Body of pancreas (tissue), 4 donors: ENCODE data around the gene KCNJ4. TPM values are rescaled to one million over a fixed set of nuclear protein-coding genes. Genes with fewer than 3 reads are reported as not detected.

ENCODE experiments used
- ATAC-seq: fragments of 150-250 bp; one replicate; pipeline ENCODE4 v1.9.1; 2016
- DNase-seq, 4 donors: peaks; one replicate each; pipeline ENCODE4 v3.0.0-alpha.2; 2019
- H3K27ac ChIP-seq, 4 donors: fragments of 200-600 bp; sonication (generic); 1 replicate in 3 of 4; 2 replicates in 1 of 4; pipeline versions ENCODE4 v1.5.1 to v1.6.1; 2016 to 2019; ENCODE audit warnings: mild to moderate bottlenecking in 1 of 4, mixed read lengths in 1 of 4, moderate library complexity in 1 of 4
- H3K27me3 ChIP-seq, 2 donors: fragments of 200-600 bp; sonication (generic); one replicate each; pipeline ENCODE4 v1.6.0; 2016; ENCODE audit warnings: mild to moderate bottlenecking in 1 of 2
- H3K36me3 ChIP-seq, 2 donors: fragments of 200-600 bp; sonication (generic); replicated peaks in 1 of 2; 2 replicates each; pipeline ENCODE4 v1.5.1; 2016; ENCODE audit warnings: low read depth in 2 of 2; ENCODE audit not compliant: insufficient read depth in 1 of 2
- H3K4me1 ChIP-seq: fragments of 200-600 bp; sonication (generic); one replicate; pipeline ENCODE4 v1.6.0; 2016
- H3K4me3 ChIP-seq, 2 donors: fragments of 200-600 bp; sonication (generic); 1 replicate in 1 of 2; 2 replicates in 1 of 2; pipeline ENCODE4 v1.5.1; 2016 to 2019
- H3K9me3 ChIP-seq, 3 donors: fragments of 200-600 bp; sonication (generic); 1 replicate in 2 of 3; 2 replicates in 1 of 3; pipeline ENCODE4 v1.5.1; 2016
- POLR2A ChIP-seq, 3 donors: fragments of 450-650 bp; IDR thresholded peaks; one replicate each; pipeline ENCODE4 v1.6.1; 2016; ENCODE audit warnings: antibody characterized with exemption in 3 of 3, mild to moderate bottlenecking in 2 of 3
- WGBS, 2 donors: methylation state at CpG; one replicate each; pipeline ENCODE4 v1.1.5; 2017; 5-methylcytosine and 5-hydroxymethylcytosine counted together
- intact Hi-C: fragments of 100-400 bp; cut with DNase I; formaldehyde crosslinking; loops from one replicate; pipeline ENCODE4 v1.15.1; 2023
- total RNA-seq, 2 donors: library from RNA; depleted of rRNA; stranded (reverse); fragments of >200 nt; gene quantifications; one replicate each; pipeline ENCODE4 v1.1.0, GENCODE V29; 2016
- TF ChIP-seq, protein P1 (sequence below), 7 experiments: fragments of 450-650 bp in 4 of 7; fragments of 200-600 bp in 3 of 7; sonication (generic) in 3 of 7; IDR thresholded peaks; one replicate each; pipeline ENCODE4 v1.5.1; 2016 to 2019; ENCODE audit warnings: antibody characterized with exemption in 7 of 7

The KCNJ4 gene
- total RNA-seq, 2 donors from 2014 or later, result not detected

DNA sequence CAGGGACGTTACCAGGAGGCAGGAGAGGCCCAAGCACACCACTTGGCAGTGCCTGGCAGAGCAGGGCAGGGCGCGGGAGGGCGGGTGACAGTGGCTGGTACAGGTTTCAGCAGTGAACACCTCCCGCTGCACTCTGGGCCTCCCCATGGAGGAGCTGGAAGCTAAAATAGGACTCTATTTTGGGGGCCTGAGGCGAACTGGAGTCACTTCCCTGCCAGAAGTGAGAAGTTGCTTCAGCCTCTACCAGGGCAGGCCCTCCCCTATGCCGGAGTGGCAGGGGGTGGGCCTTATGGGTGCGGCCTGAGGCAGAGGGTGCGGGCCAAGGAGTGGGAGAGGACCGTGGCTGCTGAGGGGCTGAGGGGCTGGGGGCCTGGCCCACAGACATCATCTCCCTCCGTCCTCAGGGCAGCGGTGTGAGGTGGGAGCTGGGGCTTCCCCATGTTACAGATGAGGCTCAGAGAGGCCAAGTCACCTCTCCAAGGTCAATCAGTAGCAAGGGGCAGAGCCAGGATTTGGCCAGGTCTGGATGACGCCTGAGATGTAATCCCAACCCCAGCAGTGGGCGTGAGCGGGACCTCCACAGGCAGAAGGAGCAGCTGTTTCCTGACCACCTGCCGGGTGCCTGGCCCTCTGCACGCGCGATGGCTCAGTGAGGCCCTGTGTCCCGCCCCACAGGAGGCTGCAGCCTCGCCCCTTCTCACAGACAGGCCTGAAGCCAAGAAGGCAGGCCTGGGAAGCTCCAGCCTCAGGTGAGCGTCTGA is 39.3 kb downstream of the KCNJ4 start:
- no peaks in the 10 kb centered on the region for H3K36me3 ChIP-seq
- DNase-seq (no peak), ATAC-seq (no peak)
- no peak overlapping the region for H3K27ac ChIP-seq
- intact Hi-C loops, result no loop called here
- no peak overlapping the region for H3K4me3 ChIP-seq
- no peak for TF ChIP-seq POLR2A (IDR thresholded peaks at IDR 0.05)
- TF ChIP-seq, protein P1, sequence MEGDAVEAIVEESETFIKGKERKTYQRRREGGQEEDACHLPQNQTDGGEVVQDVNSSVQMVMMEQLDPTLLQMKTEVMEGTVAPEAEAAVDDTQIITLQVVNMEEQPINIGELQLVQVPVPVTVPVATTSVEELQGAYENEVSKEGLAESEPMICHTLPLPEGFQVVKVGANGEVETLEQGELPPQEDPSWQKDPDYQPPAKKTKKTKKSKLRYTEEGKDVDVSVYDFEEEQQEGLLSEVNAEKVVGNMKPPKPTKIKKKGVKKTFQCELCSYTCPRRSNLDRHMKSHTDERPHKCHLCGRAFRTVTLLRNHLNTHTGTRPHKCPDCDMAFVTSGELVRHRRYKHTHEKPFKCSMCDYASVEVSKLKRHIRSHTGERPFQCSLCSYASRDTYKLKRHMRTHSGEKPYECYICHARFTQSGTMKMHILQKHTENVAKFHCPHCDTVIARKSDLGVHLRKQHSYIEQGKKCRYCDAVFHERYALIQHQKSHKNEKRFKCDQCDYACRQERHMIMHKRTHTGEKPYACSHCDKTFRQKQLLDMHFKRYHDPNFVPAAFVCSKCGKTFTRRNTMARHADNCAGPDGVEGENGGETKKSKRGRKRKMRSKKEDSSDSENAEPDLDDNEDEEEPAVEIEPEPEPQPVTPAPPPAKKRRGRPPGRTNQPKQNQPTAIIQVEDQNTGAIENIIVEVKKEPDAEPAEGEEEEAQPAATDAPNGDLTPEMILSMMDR (IDR thresholded peaks at IDR 0.05), result no peak
- peaks cover 11% of the 10 kb centered on the region for H3K4me1 ChIP-seq
- no peaks in the 10 kb centered on the region for H3K27me3 ChIP-seq
- 85 to 86% methylated on average over 13 to 22 of the region's 22 CpGs for WGBS, 2 donors
- no peaks in the 10 kb centered on the region for H3K9me3 ChIP-seq

DNA sequence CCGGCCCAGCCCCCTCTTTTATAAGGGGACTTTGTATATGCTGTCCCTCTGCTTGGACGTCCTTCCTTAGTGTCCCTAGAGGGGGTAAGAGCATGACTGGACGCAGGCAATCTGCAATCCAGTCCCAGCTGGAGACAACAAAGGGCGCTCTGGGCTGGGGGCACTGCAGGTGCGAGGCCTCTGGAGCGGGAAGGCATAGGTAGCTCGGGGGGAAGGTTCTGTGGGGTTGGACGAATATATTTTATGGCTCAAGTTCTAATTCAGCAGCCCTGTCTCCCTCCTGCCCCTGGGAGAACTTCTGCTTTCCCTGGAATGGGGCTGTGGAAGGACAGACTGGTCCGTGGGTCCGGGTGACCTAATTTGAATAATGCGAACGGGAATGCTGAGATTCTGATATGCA is 40.0 kb downstream of the KCNJ4 start:
- Histone ChIP-seq H3K4me1 (peaks cover 11% of the 10 kb centered on the region), H3K4me3 (no peak overlapping the region), H3K27me3 (no peaks in the 10 kb centered on the region), H3K36me3 (no peaks in the 10 kb centered on the region), H3K27ac (no peak overlapping the region), H3K9me3 (no peaks in the 10 kb centered on the region)
- 73 to 87% methylated on average over 12 of the region's 12 CpGs for WGBS, 2 donors
- intact Hi-C loops, result no loop called here
- ATAC-seq (no peak), DNase-seq (no peak)
- TF ChIP-seq POLR2A (IDR thresholded peaks at IDR 0.05), result no peak
- TF ChIP-seq, protein P1 (IDR thresholded peaks at IDR 0.05), result no peak

DNA sequence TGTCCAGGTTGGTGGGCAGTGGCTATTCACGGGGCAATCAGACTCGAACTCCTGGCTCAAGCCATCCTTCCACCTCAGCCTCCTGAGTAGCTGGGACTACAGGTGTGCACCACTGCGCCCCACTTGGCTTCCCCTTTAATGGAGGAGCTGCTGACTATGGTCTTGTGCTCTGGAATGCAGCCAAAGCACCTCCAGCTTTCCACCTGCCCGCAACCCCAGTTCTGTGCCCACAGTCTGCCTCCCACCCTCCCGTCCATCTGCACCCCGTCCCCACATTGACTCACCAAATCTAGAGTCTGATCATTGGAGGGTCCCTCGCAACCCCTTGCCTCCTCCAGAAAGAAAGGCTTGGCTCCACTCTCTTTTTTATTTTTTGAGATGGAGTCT is 41.0 kb downstream of the KCNJ4 start:
- no peak for TF ChIP-seq POLR2A (IDR thresholded peaks at IDR 0.05)
- TF ChIP-seq, protein P1 (IDR thresholded peaks at IDR 0.05), result no peak
- Histone ChIP-seq H3K4me3 (no peak overlapping the region), H3K27ac (no peak overlapping the region), H3K9me3 (no peaks in the 10 kb centered on the region), H3K27me3 (no peaks in the 10 kb centered on the region), H3K36me3 (no peaks in the 10 kb centered on the region), H3K4me1 (peaks cover 11% of the 10 kb centered on the region)
- no peak for ATAC-seq
- intact Hi-C loops, result no loop called here
- 93 to 95% methylated on average over 7 of the region's 7 CpGs for WGBS, 2 donors
- no peak for DNase-seq

DNA sequence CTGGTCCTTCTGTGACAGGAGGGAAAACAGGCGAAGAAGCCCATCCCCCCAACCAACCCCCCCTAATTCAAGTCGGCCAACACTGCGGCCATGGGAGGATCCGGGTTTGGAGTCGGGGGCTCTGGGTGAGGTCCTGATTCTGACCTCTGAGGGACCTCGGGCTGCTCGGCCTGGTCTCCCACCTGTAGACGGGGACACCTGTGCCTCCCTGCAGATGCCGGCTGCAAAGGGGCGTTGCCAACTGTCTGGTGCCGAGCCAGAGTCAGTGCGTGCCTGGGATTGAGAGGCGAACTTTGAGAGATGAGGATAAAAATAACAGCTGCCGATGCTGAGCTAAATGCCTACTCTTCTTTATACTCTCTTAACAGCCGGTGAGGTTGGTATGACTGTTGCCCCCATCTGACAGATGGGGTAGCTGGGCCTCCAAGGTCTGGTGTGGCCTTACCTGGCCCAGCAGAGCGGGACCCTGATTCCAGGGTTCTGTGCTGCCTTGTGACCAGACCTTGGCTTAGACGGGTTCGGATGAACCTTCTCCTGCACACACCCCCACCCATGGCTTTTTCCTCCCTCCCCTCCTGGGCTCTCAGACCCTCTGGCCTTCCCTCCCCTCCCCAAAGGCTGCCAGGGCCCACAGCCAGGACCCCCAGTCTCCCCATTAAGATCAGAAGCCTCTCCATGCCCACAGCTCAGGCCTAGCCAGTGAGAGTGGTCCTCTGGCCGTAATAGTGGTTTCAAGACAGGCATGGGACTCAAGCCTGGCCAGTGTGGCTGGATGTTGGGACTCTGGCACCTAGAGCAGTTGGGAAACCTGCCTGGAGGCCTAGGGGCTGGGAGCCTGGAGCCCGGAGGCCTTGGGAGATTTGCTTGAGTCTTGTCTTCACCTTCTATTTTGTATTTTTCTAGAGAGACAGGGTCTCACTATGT is 41.7 kb downstream of the KCNJ4 start:
- Histone ChIP-seq H3K27ac (no peak overlapping the region), H3K4me3 (no peak overlapping the region), H3K9me3 (no peaks in the 10 kb centered on the region), H3K36me3 (no peaks in the 10 kb centered on the region), H3K27me3 (no peaks in the 10 kb centered on the region), H3K4me1 (peaks cover 11% of the 10 kb centered on the region)
- intact Hi-C loops, result no loop called here
- DNase-seq (peak; percentile 33 to 60 (median 48)), ATAC-seq (peak; percentile 51)
- TF ChIP-seq, protein P1 (IDR thresholded peaks at IDR 0.05), result no peak
- no peak for TF ChIP-seq POLR2A (IDR thresholded peaks at IDR 0.05)
- WGBS, 2 donors, result 25 to 90% methylated on average over 4 to 20 of the region's 20 CpGs
